OCI-LY3 (cell line): ENCODE results near the gene KEL.
A peak's percentile ranks its signal among the peaks of the same experiment; 100 is the strongest.

Source experiments
- H2AFZ ChIP-seq: fragments of 200-600, 300-600 bp; shearing (Covaris generic); 2 replicates; pipeline ENCODE4 v1.6.0; 2014; ENCODE audit warnings: antibody characterized with exemption, low read depth, low read length
- H3K27ac ChIP-seq: fragments of 200-600, 300-600 bp; sonication (generic); 2 replicates; pipeline ENCODE4 v1.5.1; 2014; ENCODE audit warnings: mild to moderate bottlenecking, low read length, moderate library complexity, mixed read lengths
- H3K27me3 ChIP-seq: fragments of 200-600, 300-600 bp; sonication (generic); 2 replicates; pipeline ENCODE4 v1.6.1; 2014; ENCODE audit warnings: low read depth, low read length, mixed read lengths
- H3K36me3 ChIP-seq: fragments of 200-600, 300-600 bp; sonication (generic); replicated peaks from 2 replicates; pipeline ENCODE3; 2014; ENCODE audit warnings: low read depth, low read length, mixed read lengths
- H3K4me1 ChIP-seq: fragments of 300-600, 200-600 bp; sonication (generic); 2 replicates; pipeline ENCODE4 v1.6.1; 2014; ENCODE audit warnings: low read length, mixed read lengths
- H3K4me2 ChIP-seq: fragments of 200-600, 300-600 bp; sonication (generic); 2 replicates; pipeline ENCODE4 v1.6.1; 2014; ENCODE audit warnings: low read length, mixed read lengths
- H3K4me3 ChIP-seq: fragments of 300-600, 200-600 bp; sonication (generic); 2 replicates; pipeline ENCODE4 v1.5.1; 2014; ENCODE audit warnings: antibody characterized with exemption, mild to moderate bottlenecking, low read length, moderate library complexity
- H3K79me2 ChIP-seq: fragments of 300-600, 200-600 bp; shearing (Covaris generic); 2 replicates; pipeline ENCODE4 v1.6.1; 2014; ENCODE audit warnings: mild to moderate bottlenecking, low read length, mixed read lengths
- H3K9ac ChIP-seq: fragments of 300-600, 200-600 bp; shearing (Covaris generic); 2 replicates; pipeline ENCODE4 v1.6.0; 2014; ENCODE audit warnings: mild to moderate bottlenecking, low read length, moderate library complexity
- H3K9me3 ChIP-seq: fragments of 200-600, 300-600 bp; shearing (Covaris generic); 2 replicates; pipeline ENCODE4 v1.6.1; 2014; ENCODE audit warnings: low read length, mixed read lengths; ENCODE audit not compliant: insufficient read depth
- H4K20me1 ChIP-seq: fragments of 200-600, 300-600 bp; sonication (generic); 2 replicates; pipeline ENCODE4 v1.6.1; 2016; ENCODE audit warnings: low read length, mixed read lengths; ENCODE audit not compliant: insufficient read depth
- EZH2phosphoT487 ChIP-seq: fragments of 200-600 bp; shearing (Covaris generic); IDR thresholded peaks from 2 replicates; pipeline ENCODE4 v1.6.1; 2018; ENCODE audit warnings: antibody characterized with exemption, mixed run types, low read depth
- TF ChIP-seq, protein P1 (sequence below): fragments of 200-600, 300-600 bp; sonication (generic); IDR thresholded peaks from 2 replicates; pipeline ENCODE4 v1.5.1; 2014; ENCODE audit warnings: antibody characterized with exemption, low read length, low read depth

Gene KEL

DNA sequence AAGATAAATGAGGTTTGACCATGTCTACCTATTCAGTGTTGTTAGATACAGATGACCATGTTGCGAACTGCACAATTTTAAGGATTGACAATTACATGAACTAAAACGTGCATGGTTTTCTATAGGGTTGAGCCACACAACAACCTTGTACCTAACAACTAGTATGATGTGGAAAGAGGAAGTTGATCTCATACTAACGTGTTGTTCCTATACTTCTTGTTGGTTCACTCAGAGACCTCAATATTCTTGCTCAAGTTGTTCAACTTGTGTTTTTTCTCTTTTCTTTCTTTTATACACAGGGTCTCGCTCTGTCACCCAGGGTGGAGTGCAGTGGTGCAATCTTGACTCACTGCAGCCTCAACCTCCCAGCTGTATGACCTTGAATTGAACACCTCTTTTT lies 6.1 kb upstream of the KEL start:
- Histone ChIP-seq H3K36me3 (no peaks in the 10 kb centered on the region), H4K20me1 (no peaks in the 10 kb centered on the region), H3K4me2 (no peak overlapping the region), H3K79me2 (no peaks in the 10 kb centered on the region), H3K9ac (no peak overlapping the region), H3K4me3 (no peak overlapping the region), H3K27ac (no peak overlapping the region), H3K27me3 (peaks cover 3% of the 10 kb centered on the region; the same call in 1 of the 2 replicates), H3K9me3 (no peaks in the 10 kb centered on the region), H2AFZ (no peak overlapping the region), H3K4me1 (peaks cover 49% of the 10 kb centered on the region)
- TF ChIP-seq, protein P1, sequence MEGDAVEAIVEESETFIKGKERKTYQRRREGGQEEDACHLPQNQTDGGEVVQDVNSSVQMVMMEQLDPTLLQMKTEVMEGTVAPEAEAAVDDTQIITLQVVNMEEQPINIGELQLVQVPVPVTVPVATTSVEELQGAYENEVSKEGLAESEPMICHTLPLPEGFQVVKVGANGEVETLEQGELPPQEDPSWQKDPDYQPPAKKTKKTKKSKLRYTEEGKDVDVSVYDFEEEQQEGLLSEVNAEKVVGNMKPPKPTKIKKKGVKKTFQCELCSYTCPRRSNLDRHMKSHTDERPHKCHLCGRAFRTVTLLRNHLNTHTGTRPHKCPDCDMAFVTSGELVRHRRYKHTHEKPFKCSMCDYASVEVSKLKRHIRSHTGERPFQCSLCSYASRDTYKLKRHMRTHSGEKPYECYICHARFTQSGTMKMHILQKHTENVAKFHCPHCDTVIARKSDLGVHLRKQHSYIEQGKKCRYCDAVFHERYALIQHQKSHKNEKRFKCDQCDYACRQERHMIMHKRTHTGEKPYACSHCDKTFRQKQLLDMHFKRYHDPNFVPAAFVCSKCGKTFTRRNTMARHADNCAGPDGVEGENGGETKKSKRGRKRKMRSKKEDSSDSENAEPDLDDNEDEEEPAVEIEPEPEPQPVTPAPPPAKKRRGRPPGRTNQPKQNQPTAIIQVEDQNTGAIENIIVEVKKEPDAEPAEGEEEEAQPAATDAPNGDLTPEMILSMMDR = no peak
- no peak for TF ChIP-seq EZH2phosphoT487

DNA sequence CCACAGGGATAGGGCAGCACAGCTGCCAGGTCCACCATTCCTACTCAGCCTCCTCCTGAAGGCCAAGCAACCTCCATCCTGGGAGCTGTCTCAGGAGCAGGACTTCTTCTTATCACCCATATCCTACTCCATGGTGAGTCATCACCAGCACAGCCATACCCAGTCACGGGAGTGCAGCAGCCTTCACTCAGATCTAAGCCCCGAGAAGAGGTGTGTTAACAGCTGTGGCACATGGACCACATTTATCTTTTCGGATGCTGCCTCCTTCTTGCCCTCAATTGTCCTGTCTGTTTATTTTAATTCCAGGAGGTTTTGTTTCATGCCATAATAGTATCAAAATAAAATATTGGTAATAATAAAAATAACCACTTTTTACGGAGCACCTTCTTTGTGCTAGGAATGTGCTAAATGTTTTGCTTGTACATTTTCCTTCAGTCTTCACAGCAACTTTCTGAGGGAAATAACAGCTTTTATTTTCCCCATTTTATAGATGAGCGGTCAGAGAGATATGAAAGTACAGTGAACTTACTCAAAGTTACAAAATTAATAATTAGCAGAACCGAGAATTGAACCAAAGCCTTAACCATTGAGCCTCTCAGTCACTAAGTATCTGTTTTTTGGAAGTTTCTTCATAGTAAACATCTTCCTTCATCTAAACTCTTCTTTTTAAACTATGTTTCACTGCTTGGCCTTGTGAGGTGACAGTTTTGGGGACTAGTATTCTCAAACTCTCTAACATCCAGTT lies 2.5 kb upstream of the KEL start:
- H3K4me1 ChIP-seq = peaks cover 62% of the 10 kb centered on the region
- H3K36me3 ChIP-seq = no peaks in the 10 kb centered on the region
- peak overlapping the region; percentile 5; the same call in 1 of the 2 replicates for H3K9ac ChIP-seq
- H3K79me2 ChIP-seq = no peaks in the 10 kb centered on the region
- H2AFZ ChIP-seq = peak overlapping the region; percentile 42; the same call in 1 of the 2 replicates
- H3K27me3 ChIP-seq = peaks cover 14% of the 10 kb centered on the region
- no peaks in the 10 kb centered on the region for H3K9me3 ChIP-seq
- H3K27ac ChIP-seq = peak overlapping the region; percentile 53
- no peaks in the 10 kb centered on the region for H4K20me1 ChIP-seq
- no peak for TF ChIP-seq EZH2phosphoT487
- TF ChIP-seq, protein P1 = no peak
- H3K4me2 ChIP-seq = peak overlapping the region; percentile 65
- peak overlapping the region; percentile 27 for H3K4me3 ChIP-seq

DNA sequence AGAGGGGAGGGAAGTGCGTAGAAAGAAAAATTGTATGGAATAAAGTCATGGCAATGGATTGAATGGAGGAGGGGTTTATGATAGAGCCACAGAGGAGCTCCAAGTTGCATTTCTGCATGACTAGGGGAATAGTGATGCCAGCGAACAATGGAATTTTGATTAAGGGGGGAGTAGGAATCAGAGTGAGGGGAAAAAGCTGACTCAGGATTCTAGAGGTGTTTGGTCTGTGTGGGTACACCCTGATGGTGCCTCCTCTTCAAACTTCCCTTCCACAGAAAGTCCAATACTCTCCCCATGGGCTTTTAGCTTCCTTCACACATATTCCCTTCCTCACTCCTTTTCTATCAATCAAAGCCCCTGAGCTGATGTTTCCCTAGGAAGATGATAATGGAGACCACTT lies 1.8 kb upstream of the KEL start:
- no peaks in the 10 kb centered on the region for H3K79me2 ChIP-seq
- peak overlapping the region; percentile 65; the same call in 1 of the 2 replicates for H3K4me2 ChIP-seq
- no peak overlapping the region for H2AFZ ChIP-seq
- no peaks in the 10 kb centered on the region for H4K20me1 ChIP-seq
- H3K4me1 ChIP-seq = peaks cover 58% of the 10 kb centered on the region
- peak overlapping the region; percentile 5; the same call in 1 of the 2 replicates for H3K9ac ChIP-seq
- no peaks in the 10 kb centered on the region for H3K36me3 ChIP-seq
- no peaks in the 10 kb centered on the region for H3K9me3 ChIP-seq
- TF ChIP-seq, protein P1 = no peak
- no peak for TF ChIP-seq EZH2phosphoT487
- no peak overlapping the region for H3K27ac ChIP-seq
- no peak overlapping the region for H3K4me3 ChIP-seq
- H3K27me3 ChIP-seq = peaks cover 21% of the 10 kb centered on the region

DNA sequence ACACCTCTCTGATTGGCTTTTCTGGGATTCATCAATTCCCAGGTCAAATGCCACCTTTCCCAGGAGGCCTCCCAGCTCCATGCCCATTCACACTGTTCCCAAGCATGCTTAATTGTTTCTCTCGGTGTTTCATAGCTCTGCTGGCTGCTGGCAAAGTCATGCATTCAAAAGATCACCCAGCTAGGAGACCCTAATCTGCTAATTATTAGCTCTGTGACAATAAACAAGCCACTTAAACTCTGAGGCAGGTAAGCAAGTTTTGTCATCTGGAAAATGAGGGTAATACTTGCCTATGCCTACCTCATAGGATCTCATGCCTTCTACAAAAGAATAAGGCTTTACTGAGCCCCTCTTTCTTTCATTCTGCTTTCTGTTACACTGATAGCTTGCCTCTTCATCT lies 828 bp upstream of the KEL start:
- Histone ChIP-seq H2AFZ (no peak overlapping the region), H3K4me1 (peaks cover 48% of the 10 kb centered on the region), H3K4me2 (no peak overlapping the region), H3K79me2 (no peaks in the 10 kb centered on the region), H3K27ac (no peak overlapping the region), H3K9ac (no peak overlapping the region), H3K36me3 (no peaks in the 10 kb centered on the region), H3K4me3 (no peak overlapping the region), H4K20me1 (no peaks in the 10 kb centered on the region), H3K27me3 (peaks cover 23% of the 10 kb centered on the region), H3K9me3 (no peaks in the 10 kb centered on the region)
- no peak for TF ChIP-seq EZH2phosphoT487
- TF ChIP-seq, protein P1 = no peak
